HG03159 (cell line): ENCODE measurements around the gene HS6ST1.

Experiments
- ATAC-seq: cut with Tn5 transposase; IDR thresholded peaks from one replicate; pipeline ENCODE4 v1.9.1; 2021; ENCODE audit warnings: mild to moderate bottlenecking, moderate library complexity; ENCODE audit not compliant: unreplicated experiment

HS6ST1 gene, protein sequence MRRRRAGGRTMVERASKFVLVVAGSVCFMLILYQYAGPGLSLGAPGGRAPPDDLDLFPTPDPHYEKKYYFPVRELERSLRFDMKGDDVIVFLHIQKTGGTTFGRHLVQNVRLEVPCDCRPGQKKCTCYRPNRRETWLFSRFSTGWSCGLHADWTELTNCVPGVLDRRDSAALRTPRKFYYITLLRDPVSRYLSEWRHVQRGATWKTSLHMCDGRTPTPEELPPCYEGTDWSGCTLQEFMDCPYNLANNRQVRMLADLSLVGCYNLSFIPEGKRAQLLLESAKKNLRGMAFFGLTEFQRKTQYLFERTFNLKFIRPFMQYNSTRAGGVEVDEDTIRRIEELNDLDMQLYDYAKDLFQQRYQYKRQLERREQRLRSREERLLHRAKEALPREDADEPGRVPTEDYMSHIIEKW

DNA sequence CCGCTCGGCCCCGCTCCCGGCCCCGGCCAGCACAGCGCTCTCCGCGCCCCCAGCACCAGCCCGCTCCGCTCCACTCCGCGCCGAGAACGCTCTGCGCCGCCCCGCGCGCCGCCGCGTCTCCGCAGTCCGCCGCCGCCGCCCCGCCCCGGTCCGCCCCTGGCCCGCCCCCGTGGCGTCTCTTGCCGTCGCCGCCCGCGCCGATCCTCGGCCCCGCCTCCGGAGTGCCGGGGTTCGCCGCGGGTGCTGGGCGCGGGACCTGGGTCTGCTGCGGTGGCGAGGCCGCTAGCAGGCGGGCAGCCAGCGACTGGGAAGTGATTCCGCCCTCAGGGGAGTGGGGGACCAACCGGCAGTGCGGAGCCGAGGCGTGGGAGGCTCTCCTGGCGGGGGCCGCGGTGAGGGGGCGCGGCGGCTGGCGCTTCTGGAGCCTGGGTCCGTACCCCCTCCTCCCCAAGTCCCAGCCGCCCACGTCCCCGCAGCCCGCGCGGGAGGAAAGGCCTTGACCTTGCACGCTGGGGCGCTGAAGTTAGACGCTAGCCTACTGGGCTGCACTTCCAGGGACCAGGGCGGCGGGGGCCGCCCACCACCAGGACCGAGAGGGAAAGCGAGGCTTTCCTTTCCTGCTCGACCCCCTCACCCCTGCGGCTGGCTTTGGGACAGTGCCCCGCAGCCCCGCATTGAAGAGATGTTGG lies at the start of gene HS6ST1:
Gene HS6ST1, minus strand, starts transcription at position 93 of the 689 bp plus-strand sequence. CDS start 305 bp downstream, outside the sequence.
- ATAC-seq: peak; percentile 56

DNA sequence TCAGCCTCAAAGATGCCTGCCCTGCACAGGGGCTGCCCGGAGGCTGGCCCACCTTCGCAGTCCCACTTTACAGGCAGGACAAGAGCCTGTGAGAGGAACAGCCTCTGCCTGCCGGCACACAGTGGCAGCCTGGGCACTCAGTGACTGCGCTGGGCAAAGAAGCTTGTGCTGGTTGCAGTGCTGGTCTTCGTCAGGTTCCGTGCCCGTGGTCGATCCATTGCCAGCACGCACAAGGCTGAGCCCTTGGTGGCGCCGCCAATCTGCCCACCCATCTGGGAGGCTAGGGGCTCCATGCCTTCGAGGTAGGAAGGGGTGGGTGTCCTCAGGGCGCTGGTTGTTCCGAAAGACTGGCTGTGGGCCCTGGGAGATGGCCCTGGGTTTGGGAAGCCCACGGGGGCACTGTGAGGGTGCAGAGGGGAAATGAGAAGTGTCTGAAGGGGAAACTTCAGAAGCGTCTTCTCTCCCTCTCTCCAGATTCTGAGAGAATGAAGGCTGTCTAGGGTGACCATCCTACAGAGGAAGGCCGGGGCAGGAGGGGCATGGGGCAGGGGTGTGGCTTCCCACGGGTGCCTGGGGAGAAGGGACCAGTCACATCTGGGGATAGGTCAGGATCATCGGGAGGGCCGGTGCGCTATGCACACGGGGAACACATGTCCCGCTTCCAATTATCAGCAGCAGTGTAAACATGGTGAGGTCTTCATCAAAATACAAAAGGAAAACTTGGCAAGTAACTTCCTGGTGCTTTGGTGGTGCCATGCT lies 49.1 kb upstream of the HS6ST1 start:
- ATAC-seq: no peak

DNA sequence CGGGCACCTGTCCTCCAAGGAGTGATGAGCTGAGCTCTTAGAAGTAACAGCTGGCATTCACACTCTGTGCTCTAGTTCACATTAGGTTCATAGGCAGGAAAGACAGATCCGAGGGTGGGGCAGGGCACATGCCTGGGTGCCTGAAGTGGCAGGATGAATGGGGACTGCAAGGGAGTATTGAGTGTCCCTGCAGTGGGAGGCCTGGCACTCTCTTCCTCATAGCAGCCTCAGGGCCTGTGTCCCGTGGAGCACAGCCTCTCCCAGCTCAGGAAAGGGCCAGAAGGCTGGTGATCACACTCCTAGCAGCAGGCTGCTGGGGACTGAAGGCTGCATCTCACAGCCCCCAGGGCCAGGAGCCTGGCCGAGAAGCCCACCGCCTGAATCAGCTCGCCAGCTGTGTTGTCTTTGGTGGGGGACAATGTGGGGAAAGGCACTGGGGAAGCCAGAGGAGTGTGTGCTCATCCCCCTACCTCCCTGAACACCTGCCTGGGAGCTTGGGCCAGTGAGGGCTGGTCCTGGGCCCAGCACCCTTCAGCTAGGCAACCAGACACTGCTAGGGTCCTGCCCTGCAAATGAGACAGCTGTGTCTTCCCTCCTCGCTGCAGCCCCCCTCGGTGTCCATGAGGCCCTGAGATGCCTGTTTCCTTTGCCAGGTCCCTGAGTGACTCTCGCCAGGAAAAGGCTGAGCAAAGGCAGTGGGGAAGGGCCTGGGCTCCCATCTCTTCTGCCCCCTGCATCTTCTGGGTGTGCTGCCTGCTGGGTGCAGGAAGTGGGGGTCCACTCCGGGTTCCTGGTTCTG lies 48.2 kb upstream of the HS6ST1 start:
- no peak for ATAC-seq

DNA sequence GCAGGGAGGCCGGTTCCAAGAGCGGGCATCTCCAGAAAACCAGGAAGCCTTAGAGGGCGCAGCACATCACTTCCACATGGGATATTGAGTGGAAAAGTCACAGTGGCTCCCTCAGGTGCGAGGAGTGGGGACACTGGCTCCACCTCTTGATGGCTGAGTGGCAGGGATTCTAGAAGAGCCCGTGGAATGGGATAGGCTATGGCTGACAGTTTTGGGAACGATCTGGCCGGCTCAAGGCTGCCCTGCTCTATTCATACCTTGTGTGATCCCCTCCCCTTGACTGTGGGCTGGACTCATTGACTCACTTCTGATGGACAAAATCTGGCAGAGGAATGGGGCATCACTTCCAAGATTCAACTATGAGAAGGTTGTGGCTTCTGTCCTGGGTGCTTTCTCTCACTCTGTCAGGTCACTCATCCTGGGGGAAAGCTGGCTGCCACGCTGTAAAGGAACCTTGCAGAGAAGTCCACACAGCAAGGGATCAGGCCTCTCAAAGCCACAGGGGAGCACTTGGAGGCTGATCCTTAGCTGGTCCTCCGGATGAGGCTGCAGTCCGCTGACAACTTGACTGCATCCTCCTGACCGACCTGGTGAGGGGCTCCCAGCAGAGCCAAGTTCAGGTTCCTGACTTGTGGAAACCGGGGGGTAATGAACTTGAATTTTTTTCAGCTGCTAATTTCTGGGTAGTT lies 46.7 kb upstream of the HS6ST1 start:
- no peak for ATAC-seq

DNA sequence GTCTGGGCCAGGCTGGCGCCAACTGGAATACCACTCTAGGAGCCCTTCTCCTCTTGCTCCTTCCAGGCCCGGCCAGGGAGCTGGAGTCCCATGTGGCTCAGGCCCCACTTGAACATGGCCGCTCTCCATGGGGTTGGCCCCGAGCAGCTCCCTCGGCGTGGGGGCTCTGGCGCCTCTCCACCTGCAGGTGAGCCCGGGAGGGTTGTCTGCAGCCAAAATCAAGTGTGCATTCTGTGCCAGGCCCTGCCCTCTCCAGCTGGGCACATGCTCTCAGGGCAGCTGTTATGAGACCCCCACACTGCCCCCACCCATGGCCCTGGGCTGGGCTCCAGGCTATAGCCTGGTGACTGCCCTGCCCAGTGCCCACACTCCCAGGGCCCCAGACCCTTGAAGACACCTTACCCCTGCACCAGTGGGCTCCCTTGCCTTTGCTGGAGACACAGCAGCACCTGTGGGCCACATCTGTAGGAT lies 45.8 kb upstream of the HS6ST1 start:
- ATAC-seq: no peak

DNA sequence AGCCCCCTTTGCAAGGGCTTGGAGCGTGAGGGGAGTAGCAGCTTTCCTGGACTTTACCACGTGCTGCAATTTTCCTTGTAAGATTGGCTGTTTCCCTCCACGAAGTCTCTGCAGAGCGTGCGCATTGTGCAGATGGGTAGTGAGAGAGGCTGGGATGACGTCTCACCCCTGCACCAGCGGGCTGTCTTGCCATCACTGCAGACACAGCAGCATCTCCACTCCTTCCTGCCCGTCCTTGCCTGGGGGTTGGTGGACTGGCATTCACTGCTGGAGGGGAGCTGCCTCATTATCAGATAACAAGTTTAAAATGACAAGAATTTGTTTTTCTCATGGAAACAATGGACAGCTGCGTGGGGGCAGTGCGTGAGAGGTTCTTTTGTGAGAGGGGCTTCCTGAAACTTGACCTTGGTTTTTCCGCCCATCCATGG lies 45.3 kb upstream of the HS6ST1 start:
- ATAC-seq: no peak

DNA sequence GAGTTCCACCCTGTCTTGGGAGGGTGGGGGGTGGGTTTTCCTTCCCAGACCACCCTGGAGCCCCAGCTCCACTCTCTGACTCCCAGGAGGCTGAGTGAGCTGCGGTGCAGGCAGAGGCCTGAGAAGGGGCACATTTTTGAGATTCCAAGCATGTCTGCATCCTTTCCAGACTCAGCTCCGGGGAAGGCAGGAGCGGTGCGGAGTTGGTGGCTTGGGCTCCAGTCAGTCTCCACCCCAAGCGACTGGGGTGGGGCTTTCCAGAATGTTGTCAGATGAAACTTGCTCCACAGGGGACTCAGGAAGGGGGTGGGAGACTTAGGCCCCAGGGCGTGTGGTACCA lies 44.2 kb upstream of the HS6ST1 start:
- no peak for ATAC-seq

DNA sequence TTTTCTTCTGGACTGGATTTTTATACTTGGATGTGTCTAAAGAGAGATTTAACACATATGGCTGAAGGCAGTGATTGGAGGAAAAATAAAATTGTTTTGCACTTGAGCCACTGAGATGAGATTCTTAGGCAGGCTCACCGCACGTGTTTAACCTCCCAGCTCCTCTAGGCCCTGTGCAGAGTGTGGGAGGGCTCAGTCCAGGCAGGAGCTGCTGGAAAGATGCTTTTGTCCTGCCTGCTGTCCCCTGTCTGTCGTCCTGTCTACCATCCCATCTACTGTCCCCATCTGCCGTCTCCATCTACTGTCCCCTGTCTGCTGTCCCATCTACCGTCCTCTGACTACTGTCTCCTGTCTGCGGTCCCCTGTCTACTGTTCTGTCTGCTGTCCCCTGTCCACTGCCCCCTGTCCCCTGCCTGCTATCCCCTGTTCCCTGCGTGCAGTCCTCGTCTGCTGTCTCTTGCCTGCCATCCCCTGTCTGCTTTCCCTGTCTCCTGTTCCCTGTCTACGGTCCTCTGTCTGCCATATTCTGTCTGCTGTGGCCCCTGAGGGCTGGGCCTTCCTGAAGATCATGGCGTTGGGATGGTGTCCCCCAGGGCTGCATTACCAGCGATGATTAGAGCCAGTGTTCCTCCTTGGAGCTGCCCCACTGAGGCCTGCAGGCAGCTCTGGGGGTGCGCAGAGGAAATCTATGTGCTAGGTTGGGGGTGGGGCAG lies 43.7 kb upstream of the HS6ST1 start:
- ATAC-seq: no peak

DNA sequence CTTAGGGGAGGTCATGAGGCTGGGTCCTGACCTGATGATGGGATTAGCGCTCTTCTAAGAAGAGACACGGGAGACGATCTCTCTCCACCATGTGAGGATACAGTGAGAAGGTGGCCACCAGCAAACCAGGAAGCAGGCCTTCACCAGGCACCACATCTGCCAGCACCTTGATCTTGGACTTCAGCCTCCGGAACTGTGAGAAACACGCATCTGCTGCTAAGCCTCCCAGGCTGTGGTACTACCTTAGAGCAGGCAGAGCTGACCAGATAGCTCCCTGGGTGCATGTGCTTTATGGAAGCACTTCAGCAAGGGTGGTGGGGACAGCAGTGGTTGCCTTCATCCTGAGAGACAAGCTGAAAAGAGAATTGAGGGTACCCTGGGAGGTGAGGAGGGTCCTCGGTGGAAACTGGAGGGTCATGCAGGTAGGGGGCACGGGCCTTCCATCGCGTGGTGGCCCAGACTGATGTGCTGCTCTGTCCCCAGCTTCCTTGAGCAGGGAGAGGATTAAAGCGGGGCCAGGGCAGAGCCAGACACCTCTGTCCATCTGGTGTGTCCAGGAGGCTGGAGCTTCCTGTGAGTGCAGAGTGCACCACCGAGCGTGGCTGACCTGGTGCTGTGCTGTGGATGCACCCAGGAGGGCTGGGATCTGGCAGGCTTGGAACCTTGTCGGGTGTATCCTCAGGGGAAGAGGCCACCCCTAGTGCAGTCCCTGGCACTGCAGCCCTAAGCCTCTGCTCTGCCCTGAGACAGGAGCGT lies 42.9 kb upstream of the HS6ST1 start:
- ATAC-seq: no peak

DNA sequence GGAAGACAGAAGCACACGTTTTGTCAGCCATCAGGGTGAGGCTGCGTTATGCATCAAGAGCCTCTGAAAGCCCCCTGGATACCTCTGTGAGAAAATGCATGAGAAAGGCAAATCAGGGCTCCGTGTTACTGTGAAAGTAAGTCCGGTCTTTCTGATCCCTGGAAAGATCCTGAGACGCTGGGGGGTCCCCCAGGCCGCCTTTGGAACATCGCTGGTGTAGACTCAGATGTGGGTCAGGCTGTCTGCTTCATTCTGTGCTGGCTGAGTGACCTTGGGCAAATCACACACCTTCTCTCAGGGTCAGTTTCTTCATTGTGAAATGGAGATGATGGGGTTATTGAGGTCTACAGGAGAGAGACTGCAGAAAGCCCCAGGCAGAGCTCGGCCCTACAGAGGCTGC lies 42.0 kb upstream of the HS6ST1 start:
- no peak for ATAC-seq

DNA sequence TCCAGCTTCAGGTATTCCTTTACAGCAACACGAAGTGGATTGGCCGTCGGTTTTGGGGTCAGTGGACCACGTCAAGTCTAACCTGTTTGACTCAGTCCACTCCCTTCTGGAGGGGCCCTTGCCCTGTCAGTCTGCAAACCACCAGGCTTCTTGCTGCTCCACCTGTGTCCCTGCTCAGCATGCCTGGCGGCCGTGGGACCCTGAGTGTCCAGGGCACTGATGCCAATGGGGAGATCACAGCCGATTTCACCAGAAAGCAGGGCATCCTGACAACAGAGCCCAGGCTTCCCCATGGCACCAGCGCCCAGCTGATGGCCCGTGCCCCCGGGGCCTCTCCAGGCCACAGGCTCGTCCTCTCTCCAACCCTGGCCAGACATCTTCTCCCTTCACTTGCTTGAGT lies 41.2 kb upstream of the HS6ST1 start:
- ATAC-seq: no peak

DNA sequence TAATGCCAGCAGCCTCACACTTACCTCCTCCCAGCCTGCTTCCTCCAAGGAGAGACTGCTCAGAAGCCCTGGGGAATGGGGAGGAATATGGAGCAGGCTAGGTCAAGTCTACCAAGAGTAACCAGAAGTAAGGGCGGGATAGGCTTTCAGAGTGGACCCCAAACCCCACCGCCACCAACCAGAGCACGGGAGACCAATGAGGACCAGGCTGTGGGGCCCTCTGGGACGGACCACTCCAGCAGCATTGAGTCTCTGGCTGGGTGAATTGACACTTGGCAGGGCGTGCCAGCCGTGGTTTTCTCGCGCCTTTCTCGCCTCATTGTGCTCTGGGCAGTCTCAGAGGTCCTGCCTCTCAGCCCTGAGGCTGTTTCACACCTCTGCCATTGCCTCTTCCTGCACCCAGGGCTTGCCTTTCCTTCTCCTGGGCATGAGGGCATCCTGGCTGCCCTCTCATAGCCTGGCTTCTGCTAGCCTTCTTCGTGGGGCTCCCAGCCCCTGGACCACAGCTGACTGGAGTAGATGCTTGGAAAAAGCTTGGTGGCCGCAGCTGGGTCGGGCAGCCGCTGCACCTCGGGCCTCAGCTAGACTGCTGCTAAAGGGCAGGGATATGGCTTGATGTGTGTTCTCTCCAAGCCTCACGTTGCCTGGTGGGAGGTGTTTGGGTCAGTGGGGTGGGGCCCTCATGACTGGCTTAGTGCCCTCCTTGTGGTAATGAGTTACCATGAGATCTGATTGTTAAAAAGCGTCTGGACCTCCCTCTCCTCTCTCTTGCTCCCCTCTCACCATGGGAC lies 40.5 kb upstream of the HS6ST1 start:
- no peak for ATAC-seq

DNA sequence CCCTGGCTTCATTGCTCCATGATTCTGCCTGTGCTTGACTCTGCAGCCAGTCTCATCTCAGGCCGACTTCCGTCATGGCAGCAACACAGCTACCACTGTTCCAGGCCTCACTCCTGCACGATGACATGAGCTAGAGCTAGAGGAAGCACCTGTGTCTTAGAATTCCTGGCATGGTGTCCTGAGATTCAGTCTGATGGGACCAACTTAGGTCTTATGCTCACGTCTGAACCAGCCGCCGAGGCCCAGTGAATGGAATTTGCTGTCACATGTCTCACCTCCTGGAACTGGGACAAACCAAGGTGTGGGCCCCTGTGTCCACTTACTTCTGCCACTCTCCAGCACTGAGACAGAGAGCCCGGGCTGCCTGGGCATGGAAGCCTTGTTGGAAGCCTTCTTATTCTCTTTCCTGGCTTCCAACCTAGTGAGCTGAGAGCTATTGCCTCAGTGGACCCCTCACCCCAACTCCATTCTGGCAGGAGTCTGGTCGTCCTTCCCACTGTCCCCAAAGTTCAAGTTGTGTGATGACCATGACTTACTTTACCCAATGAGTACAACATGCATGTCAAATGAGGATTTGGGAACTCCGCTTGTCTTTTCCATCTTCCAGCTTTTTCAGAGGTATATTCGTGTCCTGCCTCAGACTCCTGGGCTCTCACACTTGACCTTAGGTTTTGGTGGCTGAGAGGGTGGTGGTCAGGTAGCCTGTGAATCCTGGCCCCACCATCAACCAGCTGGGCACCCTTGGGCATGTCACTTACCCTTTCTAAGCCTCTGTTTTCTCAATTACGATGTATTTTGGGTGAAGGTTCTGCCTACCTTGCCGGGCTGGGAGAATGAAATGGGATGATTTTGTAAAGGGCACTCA lies 39.1 kb upstream of the HS6ST1 start:
- no peak for ATAC-seq

DNA sequence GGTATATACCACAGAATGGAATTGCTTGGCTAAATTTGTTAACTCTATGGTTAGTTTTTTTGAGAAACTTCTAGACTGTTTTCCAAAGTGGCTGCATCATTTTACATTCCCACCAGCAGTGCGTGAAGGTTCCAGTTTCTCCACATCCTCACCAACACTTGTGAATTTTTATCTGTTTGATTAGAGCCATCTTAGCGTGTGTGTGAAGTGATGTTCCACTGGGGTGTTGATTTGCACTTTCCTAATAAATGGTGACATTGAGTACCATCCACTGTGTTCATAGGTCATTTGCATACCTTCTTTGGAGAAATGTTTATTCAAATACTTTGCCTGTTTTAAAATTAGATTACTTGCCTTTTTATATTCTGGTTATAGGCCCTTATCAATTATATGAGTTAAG lies 37.5 kb upstream of the HS6ST1 start:
- ATAC-seq: no peak

DNA sequence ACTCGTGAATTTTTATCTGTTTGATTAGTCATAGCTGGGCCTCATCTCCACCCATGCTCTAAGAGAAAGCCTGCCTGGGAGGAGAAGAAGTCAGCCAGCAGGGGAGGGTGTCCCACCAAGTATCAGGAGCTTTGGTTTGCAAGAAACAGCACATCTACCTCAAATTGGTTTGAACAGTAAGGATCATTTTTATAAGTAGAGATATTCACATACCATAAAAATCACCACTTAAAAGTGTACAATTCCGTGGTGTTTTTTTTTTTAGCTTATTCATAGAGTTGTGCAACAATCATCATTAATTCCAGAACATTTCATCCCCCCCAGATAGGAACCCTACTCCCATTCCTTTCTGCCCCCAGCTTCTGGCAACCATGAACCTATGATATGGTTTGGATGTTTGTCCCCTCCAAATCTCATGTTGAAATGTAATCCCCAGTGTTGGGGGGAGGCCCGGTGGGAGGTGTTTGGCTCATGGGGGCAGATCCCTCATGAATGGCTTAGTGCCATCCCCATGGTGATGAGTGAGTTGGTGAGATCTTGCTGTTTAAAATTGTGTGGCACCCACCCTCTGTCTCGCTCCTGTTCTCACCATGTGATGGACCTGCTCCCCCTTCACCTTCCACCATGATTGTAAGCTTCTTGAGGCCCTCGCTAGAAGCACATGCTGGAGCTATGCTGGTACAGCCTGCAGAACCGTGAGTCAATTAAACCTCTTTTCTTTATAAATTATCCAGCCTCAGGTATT lies 36.2 kb upstream of the HS6ST1 start:
- ATAC-seq: no peak

DNA sequence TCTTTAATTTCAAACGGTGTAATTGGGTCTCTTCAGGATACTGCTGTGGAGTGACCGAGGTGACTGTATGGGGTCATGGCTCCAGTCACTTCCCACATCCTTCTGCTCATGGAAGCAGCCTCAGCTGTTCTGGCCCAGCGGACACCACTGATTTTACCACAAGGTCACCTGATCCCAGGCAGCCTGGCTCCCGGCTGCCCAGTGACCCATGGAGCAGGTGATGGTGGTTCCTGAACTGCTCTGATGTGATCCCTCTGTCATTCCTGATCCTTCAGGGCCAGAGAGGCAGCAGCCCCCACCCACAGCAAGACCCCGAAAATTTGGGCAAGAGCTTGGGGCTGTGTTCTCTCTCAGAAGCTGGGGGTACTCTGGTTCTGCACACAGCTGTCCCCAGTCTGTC lies 35.5 kb upstream of the HS6ST1 start:
- no peak for ATAC-seq
